Osteoblast (primary cell): Measurements from ENCODE around the gene TBATA. TPM values are rescaled to one million over a fixed set of nuclear protein-coding genes. Genes with fewer than 3 reads are reported as not detected.

ENCODE experiments used
- DNase-seq: peaks from one replicate; pipeline ENCODE4 v3.0.0; 2011; ENCODE audit warnings: low spot score, mixed read lengths; ENCODE audit not compliant: insufficient read length; ENCODE audit errors: missing footprints
- H2AFZ ChIP-seq: 2 replicates; pipeline ENCODE4 v1.6.0; 2011; ENCODE audit warnings: mild to moderate bottlenecking, low read length
- H3K27ac ChIP-seq: 2 replicates; pipeline ENCODE4 v1.5.1; 2011; ENCODE audit warnings: mild to moderate bottlenecking, low read depth, low read length, moderate library complexity
- H3K27me3 ChIP-seq: 2 replicates; pipeline ENCODE4 v1.6.0; 2012; ENCODE audit warnings: mild to moderate bottlenecking, control low read depth, inconsistent platforms, low read length, moderate library complexity; ENCODE audit not compliant: insufficient read depth
- H3K36me3 ChIP-seq: 2 replicates; pipeline ENCODE4 v1.5.1; 2011; ENCODE audit warnings: mild to moderate bottlenecking, low read length, control low read depth, moderate library complexity; ENCODE audit not compliant: insufficient read depth
- H3K4me1 ChIP-seq: 2 replicates; pipeline ENCODE4 v1.5.1; 2011; ENCODE audit warnings: mild to moderate bottlenecking, low read length, control low read depth, moderate library complexity; ENCODE audit not compliant: insufficient read depth
- H3K4me2 ChIP-seq: 2 replicates; pipeline ENCODE4 v1.6.0; 2011; ENCODE audit warnings: mild to moderate bottlenecking, low read length; ENCODE audit not compliant: insufficient read depth
- H3K4me3 ChIP-seq: fragments of 200-600 bp; sonication (generic); 3 replicates; pipeline ENCODE4 v1.5.1; 2012; ENCODE audit warnings: mild to moderate bottlenecking, low read length, inconsistent platforms; ENCODE audit not compliant: insufficient read depth
- H3K79me2 ChIP-seq: 2 replicates; pipeline ENCODE4 v1.6.0; 2012; ENCODE audit warnings: mild to moderate bottlenecking, low read length, control low read depth, inconsistent platforms; ENCODE audit not compliant: insufficient read depth
- H3K9me3 ChIP-seq: 2 replicates; pipeline ENCODE4 v1.5.1; 2011; ENCODE audit warnings: low read depth, low read length, control low read depth
- H4K20me1 ChIP-seq: 2 replicates; pipeline ENCODE4 v1.6.0; 2012; ENCODE audit warnings: mild to moderate bottlenecking, low read length, control low read depth; ENCODE audit not compliant: insufficient read depth
- total RNA-seq: library from RNA; depleted of rRNA; stranded (reverse); fragments of >200 nt; gene quantifications from 2 replicates; pipeline ENCODE4 v1.2.3, GENCODE V29; 2012
- TF ChIP-seq, protein P1 (sequence below): IDR thresholded peaks from 2 replicates; pipeline ENCODE4 v1.5.1; 2011; ENCODE audit warnings: mild to moderate bottlenecking, low read depth, low read length, moderate library complexity; ENCODE audit errors: extremely low read depth

TBATA gene
- total RNA-seq, 1 donor = not detected

DNA sequence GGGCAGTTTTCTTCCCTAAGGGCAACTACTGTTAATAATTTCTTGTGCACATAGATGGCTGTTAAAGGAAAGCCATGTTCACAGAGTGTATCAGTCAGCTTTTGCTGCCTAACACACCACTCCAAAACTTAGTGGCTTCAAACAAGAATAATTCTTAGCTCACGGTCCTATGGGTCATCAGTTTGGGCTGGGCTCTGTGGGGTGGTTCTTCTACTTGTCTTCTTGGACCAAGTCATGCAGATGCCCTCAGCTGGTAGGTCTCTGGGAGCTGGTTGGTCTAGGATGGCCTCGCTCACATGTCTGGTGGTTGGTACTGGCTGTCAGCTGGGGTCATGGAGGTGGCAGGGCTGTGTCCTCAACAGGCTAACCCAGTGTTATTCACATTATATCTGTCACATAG is 39.6 kb downstream of the TBATA start:
- Histone ChIP-seq H4K20me1 (no peaks in the 10 kb centered on the region), H3K4me1 (no peaks in the 10 kb centered on the region), H3K4me2 (no peak overlapping the region), H3K27me3 (no peaks in the 10 kb centered on the region), H3K79me2 (no peaks in the 10 kb centered on the region), H3K9me3 (peaks cover 2% of the 10 kb centered on the region), H3K4me3 (no peak overlapping the region), H3K36me3 (no peaks in the 10 kb centered on the region), H3K27ac (no peak overlapping the region), H2AFZ (no peak overlapping the region)
- peak; percentile 68 for DNase-seq
- TF ChIP-seq, protein P1, sequence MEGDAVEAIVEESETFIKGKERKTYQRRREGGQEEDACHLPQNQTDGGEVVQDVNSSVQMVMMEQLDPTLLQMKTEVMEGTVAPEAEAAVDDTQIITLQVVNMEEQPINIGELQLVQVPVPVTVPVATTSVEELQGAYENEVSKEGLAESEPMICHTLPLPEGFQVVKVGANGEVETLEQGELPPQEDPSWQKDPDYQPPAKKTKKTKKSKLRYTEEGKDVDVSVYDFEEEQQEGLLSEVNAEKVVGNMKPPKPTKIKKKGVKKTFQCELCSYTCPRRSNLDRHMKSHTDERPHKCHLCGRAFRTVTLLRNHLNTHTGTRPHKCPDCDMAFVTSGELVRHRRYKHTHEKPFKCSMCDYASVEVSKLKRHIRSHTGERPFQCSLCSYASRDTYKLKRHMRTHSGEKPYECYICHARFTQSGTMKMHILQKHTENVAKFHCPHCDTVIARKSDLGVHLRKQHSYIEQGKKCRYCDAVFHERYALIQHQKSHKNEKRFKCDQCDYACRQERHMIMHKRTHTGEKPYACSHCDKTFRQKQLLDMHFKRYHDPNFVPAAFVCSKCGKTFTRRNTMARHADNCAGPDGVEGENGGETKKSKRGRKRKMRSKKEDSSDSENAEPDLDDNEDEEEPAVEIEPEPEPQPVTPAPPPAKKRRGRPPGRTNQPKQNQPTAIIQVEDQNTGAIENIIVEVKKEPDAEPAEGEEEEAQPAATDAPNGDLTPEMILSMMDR = no peak

DNA sequence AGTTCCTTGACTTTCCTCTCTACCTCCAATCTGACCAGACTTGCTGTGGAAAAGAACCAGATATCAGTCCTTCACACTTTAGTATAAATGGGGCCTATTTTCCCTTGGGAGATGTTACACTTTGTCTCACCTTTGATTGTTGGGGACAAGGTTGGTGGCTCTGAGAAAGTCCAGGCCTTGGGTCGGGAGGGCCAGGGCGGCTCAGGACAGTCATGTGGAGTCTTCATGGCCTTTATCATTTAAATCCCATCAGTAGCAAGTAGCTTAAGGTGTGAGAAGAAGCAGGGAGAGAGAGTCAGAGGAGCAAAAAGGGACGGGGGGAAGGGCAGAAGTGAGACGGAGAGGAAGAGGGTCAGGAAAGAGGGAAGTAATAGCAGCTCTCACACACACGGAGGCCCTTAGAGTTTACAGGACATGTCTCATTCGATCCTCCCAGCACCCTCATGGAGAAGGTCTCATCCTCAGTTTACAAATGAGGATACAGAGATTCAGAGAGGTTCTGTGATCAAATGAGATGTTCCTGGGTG is 40.5 kb downstream of the TBATA start:
- H2AFZ ChIP-seq = no peak overlapping the region
- H3K36me3 ChIP-seq = no peaks in the 10 kb centered on the region

DNA sequence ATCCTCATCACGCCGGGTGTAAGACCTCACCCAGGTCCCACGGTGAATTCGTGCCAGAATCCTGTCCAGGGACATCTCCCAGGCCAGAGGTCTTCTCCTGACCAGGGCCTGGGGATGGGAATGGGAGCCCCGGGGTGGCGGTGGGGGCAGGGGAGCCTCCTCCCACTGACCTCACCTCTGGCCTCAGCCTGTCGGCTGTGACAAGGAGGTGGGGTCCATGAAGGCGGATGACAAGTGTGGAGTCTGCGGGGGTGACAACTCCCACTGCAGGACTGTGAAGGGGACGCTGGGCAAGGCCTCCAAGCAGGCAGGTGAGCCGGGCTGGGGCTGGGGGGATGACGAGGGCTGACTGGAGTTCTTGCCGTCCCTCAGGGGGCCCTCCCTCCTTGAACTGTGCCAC is 41.3 kb downstream of the TBATA start:
- Histone ChIP-seq H2AFZ (no peak overlapping the region), H3K4me2 (no peak overlapping the region)
- TF ChIP-seq, protein P1 = no peak

More for the DNA sequence above, 40.5 kb downstream of the TBATA start:
- DNase-seq = no peak
- H4K20me1 ChIP-seq = no peaks in the 10 kb centered on the region
- H3K4me2 ChIP-seq = no peak overlapping the region
- H3K79me2 ChIP-seq = no peaks in the 10 kb centered on the region
- H3K9me3 ChIP-seq = peaks cover 2% of the 10 kb centered on the region
- H3K4me3 ChIP-seq = no peak overlapping the region
- no peaks in the 10 kb centered on the region for H3K27me3 ChIP-seq
- no peaks in the 10 kb centered on the region for H3K4me1 ChIP-seq
- TF ChIP-seq, protein P1 = no peak
- H3K27ac ChIP-seq = no peak overlapping the region

DNA sequence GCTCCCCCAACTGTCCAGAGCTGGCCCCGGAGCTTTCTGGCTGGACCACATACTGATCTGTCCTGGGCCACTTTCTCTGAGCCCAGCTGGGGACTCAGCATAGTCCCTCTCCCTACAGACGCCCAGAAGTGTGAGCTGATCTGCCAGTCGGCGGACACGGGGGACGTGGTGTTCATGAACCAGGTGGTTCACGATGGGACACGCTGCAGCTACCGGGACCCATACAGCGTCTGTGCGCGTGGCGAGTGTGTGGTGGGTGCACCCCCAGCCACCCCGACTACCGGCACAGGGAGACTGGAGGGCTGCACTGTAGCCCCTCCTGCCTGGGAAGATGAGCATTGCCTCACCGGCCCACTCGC is 41.8 kb downstream of the TBATA start:
- Histone ChIP-seq H3K4me1 (no peaks in the 10 kb centered on the region), H3K36me3 (no peaks in the 10 kb centered on the region), H3K27ac (no peak overlapping the region), H3K27me3 (no peaks in the 10 kb centered on the region), H3K79me2 (no peaks in the 10 kb centered on the region), H4K20me1 (no peaks in the 10 kb centered on the region), H3K9me3 (peaks cover 2% of the 10 kb centered on the region), H2AFZ (no peak overlapping the region), H3K4me2 (no peak overlapping the region), H3K4me3 (no peak overlapping the region)
- TF ChIP-seq, protein P1 = no peak
- no peak for DNase-seq

More for the DNA sequence above, 41.3 kb downstream of the TBATA start:
- Histone ChIP-seq H3K27ac (no peak overlapping the region), H3K4me1 (no peaks in the 10 kb centered on the region), H3K9me3 (peaks cover 2% of the 10 kb centered on the region), H4K20me1 (no peaks in the 10 kb centered on the region), H3K4me3 (no peak overlapping the region), H3K36me3 (no peaks in the 10 kb centered on the region), H3K79me2 (no peaks in the 10 kb centered on the region), H3K27me3 (no peaks in the 10 kb centered on the region)
- no peak for DNase-seq
